ENCODE data around the gene NT5DC2. TPM values are rescaled to one million over a fixed set of nuclear protein-coding genes. Genes with fewer than 3 reads are reported as not detected.

NT5DC2 gene
- total RNA-seq, 2 donors from 2014 or later, result 70.8 to 117 TPM

DNA sequence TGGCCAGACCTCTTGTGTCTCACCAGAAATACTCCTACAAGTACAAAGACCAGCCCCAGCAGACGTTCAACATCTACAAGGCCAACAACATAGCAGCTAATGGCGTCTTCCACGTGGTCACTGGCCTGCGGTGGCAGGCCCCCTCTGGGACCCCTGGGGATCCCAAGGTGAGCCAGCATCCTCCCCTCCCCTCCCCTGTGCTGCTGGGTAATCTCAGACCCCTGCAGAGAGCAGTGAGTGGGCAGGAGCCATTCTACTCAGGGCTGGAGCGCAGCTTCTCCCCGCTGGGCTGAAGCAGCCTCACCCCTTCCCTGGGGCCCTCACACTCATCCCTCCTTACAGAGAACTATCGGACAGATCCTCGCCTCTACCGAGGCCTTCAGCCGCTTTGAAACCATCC, 28.7 kb downstream of the NT5DC2 start:
- no peak for DNase-seq (ENCODE audit: low spot score)
- intact Hi-C loops (cut with DNase I), result no loop called here
- Histone ChIP-seq H3K4me1 (replicated peaks) (no peaks in the 10 kb centered on the region), H3K4me3 (no peak overlapping the region), H3K9me3 (no peaks in the 10 kb centered on the region), H3K36me3 (no peaks in the 10 kb centered on the region), H3K27me3 (replicated peaks; ENCODE audit: insufficient read depth) (no peaks in the 10 kb centered on the region), H3K27ac (no peak overlapping the region)
- 90% methylated on average over 10 of the region's 10 CpGs for WGBS
- TF ChIP-seq, protein P1, sequence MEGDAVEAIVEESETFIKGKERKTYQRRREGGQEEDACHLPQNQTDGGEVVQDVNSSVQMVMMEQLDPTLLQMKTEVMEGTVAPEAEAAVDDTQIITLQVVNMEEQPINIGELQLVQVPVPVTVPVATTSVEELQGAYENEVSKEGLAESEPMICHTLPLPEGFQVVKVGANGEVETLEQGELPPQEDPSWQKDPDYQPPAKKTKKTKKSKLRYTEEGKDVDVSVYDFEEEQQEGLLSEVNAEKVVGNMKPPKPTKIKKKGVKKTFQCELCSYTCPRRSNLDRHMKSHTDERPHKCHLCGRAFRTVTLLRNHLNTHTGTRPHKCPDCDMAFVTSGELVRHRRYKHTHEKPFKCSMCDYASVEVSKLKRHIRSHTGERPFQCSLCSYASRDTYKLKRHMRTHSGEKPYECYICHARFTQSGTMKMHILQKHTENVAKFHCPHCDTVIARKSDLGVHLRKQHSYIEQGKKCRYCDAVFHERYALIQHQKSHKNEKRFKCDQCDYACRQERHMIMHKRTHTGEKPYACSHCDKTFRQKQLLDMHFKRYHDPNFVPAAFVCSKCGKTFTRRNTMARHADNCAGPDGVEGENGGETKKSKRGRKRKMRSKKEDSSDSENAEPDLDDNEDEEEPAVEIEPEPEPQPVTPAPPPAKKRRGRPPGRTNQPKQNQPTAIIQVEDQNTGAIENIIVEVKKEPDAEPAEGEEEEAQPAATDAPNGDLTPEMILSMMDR (IDR thresholded peaks at IDR 0.05), result no peak
- TF ChIP-seq POLR2A (IDR thresholded peaks at IDR 0.05), result no peak

DNA sequence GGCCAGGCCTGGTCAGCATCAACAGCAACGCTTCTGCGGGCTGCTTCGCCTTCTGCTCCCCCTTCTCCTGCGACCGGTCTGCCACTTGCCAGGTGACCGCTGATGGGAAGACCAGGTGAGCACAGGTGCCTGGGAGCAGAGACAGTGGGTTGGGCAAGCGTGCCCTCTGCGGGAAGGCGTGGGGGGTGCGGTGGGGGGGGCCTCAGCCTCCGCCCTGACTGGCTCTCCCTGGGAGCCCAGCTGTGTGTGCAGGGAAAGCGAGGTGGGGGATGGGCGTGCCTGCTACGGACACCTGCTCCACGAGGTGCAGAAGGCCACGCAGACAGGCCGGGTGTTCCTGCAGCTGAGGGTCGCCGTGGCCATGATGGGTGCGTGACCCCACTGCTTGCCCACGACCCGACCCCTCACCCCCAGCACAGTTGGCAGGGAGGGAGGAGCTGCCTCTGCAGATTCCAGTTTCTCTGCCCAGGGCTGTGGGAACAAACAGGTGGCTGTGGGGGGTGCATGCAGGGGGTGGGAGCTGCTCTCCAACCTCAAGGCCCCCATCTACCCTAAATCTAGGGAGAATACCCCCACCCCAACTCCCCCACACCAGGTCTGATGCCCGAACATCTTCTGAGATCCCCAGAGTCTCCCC, 29.8 kb downstream of the NT5DC2 start:
- 70% methylated on average over 23 of the region's 23 CpGs for WGBS
- Histone ChIP-seq H3K27ac (no peak overlapping the region), H3K4me3 (no peak overlapping the region), H3K36me3 (no peaks in the 10 kb centered on the region), H3K4me1 (replicated peaks) (no peaks in the 10 kb centered on the region), H3K9me3 (no peaks in the 10 kb centered on the region), H3K27me3 (replicated peaks; ENCODE audit: insufficient read depth) (no peaks in the 10 kb centered on the region)
- intact Hi-C loops (cut with DNase I), result no loop called here
- TF ChIP-seq POLR2AphosphoS5 (IDR thresholded peaks at IDR 0.05), result no peak
- TF ChIP-seq, protein P1 (IDR thresholded peaks at IDR 0.05), result no peak
- no peak for TF ChIP-seq POLR2A (IDR thresholded peaks at IDR 0.05)
- no peak for DNase-seq (ENCODE audit: low spot score)

DNA sequence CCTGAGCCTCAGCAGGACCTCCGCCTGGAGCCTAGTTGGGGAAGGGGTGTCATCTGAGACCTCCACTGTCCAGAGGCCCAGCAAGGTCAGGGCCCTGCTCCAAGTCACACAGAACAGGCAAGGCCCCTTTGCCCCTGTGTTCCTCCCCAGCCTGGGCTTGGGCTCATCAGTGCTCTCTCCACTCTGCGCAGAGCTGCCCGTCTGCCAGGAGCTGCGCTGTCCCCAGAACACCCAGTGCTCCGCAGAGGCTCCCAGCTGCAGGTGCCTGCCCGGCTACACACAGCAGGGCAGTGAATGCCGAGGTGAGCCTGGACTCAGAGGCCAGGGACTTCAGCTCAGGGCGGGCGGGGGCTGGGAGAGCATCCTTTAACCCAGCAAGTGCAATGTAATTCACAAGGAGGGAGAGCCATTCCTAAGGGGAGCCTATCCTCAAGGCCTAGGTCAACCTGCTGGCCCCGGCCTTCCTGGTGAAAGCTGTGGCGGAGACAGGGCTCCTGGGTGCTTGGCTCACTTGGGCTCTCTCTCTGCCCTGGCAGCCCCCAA, 30.8 kb downstream of the NT5DC2 start:
- no peaks in the 10 kb centered on the region for H3K27me3 ChIP-seq (replicated peaks; ENCODE audit: insufficient read depth)
- H3K36me3 ChIP-seq, result no peaks in the 10 kb centered on the region
- no peak for TF ChIP-seq POLR2A (IDR thresholded peaks at IDR 0.05)
- TF ChIP-seq, protein P1 (IDR thresholded peaks at IDR 0.05), result no peak
- no peak for TF ChIP-seq POLR2AphosphoS5 (IDR thresholded peaks at IDR 0.05)
- H3K27ac ChIP-seq, result no peak overlapping the region
- intact Hi-C loops (cut with DNase I), result no loop called here
- H3K4me3 ChIP-seq, result no peak overlapping the region
- no peaks in the 10 kb centered on the region for H3K4me1 ChIP-seq (replicated peaks)
- WGBS, result 96% methylated on average over 11 of the region's 11 CpGs
- H3K9me3 ChIP-seq, result no peaks in the 10 kb centered on the region
- DNase-seq (ENCODE audit: low spot score), result no peak

DNA sequence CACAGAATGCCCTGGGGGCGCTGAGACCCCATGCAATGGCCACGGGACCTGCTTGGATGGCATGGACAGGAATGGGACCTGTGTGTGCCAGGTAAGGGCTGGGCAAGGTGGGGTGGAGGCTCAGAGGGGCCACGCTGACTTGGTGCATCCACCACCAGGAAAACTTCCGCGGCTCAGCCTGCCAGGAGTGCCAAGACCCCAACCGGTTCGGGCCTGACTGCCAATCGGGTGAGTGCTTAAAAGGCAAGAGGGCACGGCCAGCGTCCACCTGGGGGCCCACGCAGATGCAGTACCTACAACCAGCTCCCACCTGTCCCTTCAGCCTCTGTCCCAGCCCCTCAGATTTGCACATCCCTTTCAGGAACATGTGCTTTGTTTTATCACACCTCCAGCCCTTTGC, 31.7 kb downstream of the NT5DC2 start:
- no peaks in the 10 kb centered on the region for H3K27me3 ChIP-seq (replicated peaks; ENCODE audit: insufficient read depth)
- intact Hi-C loops (cut with DNase I), result no loop called here
- no peak overlapping the region for H3K27ac ChIP-seq
- H3K9me3 ChIP-seq, result no peaks in the 10 kb centered on the region
- WGBS, result 82% methylated on average over 11 of the region's 11 CpGs
- H3K4me3 ChIP-seq, result no peak overlapping the region
- no peaks in the 10 kb centered on the region for H3K4me1 ChIP-seq (replicated peaks)
- H3K36me3 ChIP-seq, result no peaks in the 10 kb centered on the region
- TF ChIP-seq, protein P1 (IDR thresholded peaks at IDR 0.05), result no peak
- TF ChIP-seq POLR2AphosphoS5 (IDR thresholded peaks at IDR 0.05), result no peak
- TF ChIP-seq POLR2A (IDR thresholded peaks at IDR 0.05), result no peak
- DNase-seq (ENCODE audit: low spot score), result no peak

DNA sequence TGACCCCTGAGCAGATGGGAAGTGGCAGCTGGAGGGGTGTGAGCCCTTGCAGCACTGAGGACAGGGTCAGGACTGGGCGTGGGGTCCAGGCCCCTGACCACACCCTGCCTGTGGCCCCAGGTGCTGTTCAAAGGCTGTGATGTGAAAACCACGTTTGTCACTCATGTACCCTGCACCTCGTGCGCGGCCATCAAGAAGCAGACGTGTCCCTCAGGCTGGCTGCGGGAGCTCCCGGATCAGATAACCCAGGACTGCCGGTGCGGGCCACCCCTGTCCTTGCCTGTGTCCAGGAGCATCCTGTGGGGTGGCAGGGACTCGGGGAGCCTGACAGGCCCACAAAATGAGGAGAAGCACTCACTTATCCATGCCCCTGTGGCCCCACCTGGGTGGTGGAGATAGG, 32.6 kb downstream of the NT5DC2 start:
- no peak for TF ChIP-seq POLR2A (IDR thresholded peaks at IDR 0.05)
- 88% methylated on average over 11 of the region's 11 CpGs for WGBS

More for the DNA sequence above, 32.6 kb downstream of the NT5DC2 start:
- H3K27me3 ChIP-seq (replicated peaks; ENCODE audit: insufficient read depth), result no peaks in the 10 kb centered on the region
- DNase-seq (ENCODE audit: low spot score), result no peak
- H3K9me3 ChIP-seq, result no peaks in the 10 kb centered on the region
- H3K27ac ChIP-seq, result no peak overlapping the region
- no peaks in the 10 kb centered on the region for H3K4me1 ChIP-seq (replicated peaks)
- no peaks in the 10 kb centered on the region for H3K36me3 ChIP-seq
- H3K4me3 ChIP-seq, result no peak overlapping the region
- intact Hi-C loops (cut with DNase I), result no loop called here
